Renal cortex interstitium (tissue), 11 donors: Measurements from ENCODE around the gene SLC4A7. TPM values are rescaled to one million over a fixed set of nuclear protein-coding genes. Genes with fewer than 3 reads are reported as not detected.
"Not testable (repeated sequence)": the region's sequence is repeated elsewhere in the genome, so short reads cannot be mapped to it uniquely, and the experiment has no call there.

Experiments
- DNase-seq, 11 donors: peaks; one replicate each; pipeline ENCODE4 v3.0.0-alpha.2; 2013; ENCODE audit warnings: low read depth in 9 of 11, low spot score in 4 of 11; ENCODE audit errors: extremely low read depth in 1 of 11
- polyA plus RNA-seq, 3 donors: library from polyadenylated mRNA; unstranded; fragments of 120-200 nt; gene quantifications; one replicate each; pipeline ENCODE4 v1.2.1, GENCODE V29; 2013; ENCODE audit not compliant: insufficient read length in 3 of 3

The SLC4A7 gene
- polyA plus RNA-seq, 3 donors: 22.6 to 32.1 (median 26.9) TPM

GRCh38 chr3:27345045-27345444 is 139.1 kb downstream of the SLC4A7 start:
- DNase-seq: no peak

- DNase-seq: no peak
These were observed 140.0 kb downstream of the SLC4A7 start for GRCh38 chr3:27344192-27344591.

GRCh38 chr3:27342267-27342666 is 141.9 kb downstream of the SLC4A7 start:
- DNase-seq: no peak

- DNase-seq: no peak
These were observed 143.7 kb downstream of the SLC4A7 start for GRCh38 chr3:27340534-27340933.

- DNase-seq: no peak
These were observed 148.6 kb downstream of the SLC4A7 start for GRCh38 chr3:27335571-27335970.

- no peak for DNase-seq
These were observed 150.3 kb downstream of the SLC4A7 start for GRCh38 chr3:27333843-27334242.

- DNase-seq: not testable (repeated sequence)
These were observed 155.0 kb downstream of the SLC4A7 start for GRCh38 chr3:27328982-27329762.

GRCh38 chr3:27326629-27327545 is 157.3 kb downstream of the SLC4A7 start:
- DNase-seq: no peak

GRCh38 chr3:27326202-27326601 is 158.0 kb downstream of the SLC4A7 start:
- DNase-seq: no peak

- no peak for DNase-seq
These were observed 158.8 kb downstream of the SLC4A7 start for GRCh38 chr3:27325419-27325818.

- DNase-seq: no peak
These were observed 159.5 kb downstream of the SLC4A7 start for GRCh38 chr3:27324686-27325085.

GRCh38 chr3:27323087-27323570 is 161.1 kb downstream of the SLC4A7 start:
- no peak for DNase-seq

Other genes with a start within 250 kb of the SLC4A7 start
- gene NEK10, start 115.0 kb downstream of the SLC4A7 start, polyA plus RNA-seq: 1 to 10 TPM; 1.6 to 2.2 (median 2.0) TPM
- under 1 TPM; 0.05 to 0.16 (median 0.12) TPM for gene EOMES, start 237.9 kb upstream of the SLC4A7 start, polyA plus RNA-seq